Esophagus squamous epithelium (tissue), 4 donors: Measurements from ENCODE around the gene ZNF333.

Experiments used
- POLR2A ChIP-seq, 4 donors: fragments of 450-650 bp; IDR thresholded peaks; one replicate each; pipeline ENCODE4 v1.6.1; 2017; ENCODE audit warnings: antibody characterized with exemption in 4 of 4, mild to moderate bottlenecking in 4 of 4, moderate library complexity in 3 of 4
- TF ChIP-seq, protein P1 (sequence below), 6 experiments: fragments of 450-650 bp in 4 of 6; fragments of 200-600 bp in 2 of 6; sonication (generic) in 2 of 6; IDR thresholded peaks; one replicate each; pipeline ENCODE4 v1.5.1; 2016 to 2019; ENCODE audit warnings: antibody characterized with exemption in 6 of 6, mild to moderate bottlenecking in 4 of 6, moderate library complexity in 4 of 6

DNA sequence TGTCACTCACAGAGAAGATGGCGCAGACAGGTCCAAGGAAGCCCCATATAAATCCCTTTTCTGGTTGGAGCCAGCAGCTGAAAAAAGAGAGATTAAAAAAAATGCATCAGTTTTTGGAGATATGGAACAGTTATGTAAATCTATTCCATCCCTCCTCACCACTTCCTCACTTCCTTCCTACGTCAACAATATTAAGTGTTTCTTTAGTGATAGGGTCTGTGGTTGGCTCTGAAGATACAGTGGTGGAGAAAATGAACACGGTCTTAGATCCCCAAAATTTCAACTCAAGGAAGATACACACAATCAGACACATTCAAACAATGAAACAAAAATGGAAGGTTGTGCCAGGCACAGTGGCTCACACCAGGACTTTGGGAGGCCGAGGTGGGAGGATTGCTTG, 57.0 kb downstream of the ZNF333 start:
- TF ChIP-seq, protein P1, sequence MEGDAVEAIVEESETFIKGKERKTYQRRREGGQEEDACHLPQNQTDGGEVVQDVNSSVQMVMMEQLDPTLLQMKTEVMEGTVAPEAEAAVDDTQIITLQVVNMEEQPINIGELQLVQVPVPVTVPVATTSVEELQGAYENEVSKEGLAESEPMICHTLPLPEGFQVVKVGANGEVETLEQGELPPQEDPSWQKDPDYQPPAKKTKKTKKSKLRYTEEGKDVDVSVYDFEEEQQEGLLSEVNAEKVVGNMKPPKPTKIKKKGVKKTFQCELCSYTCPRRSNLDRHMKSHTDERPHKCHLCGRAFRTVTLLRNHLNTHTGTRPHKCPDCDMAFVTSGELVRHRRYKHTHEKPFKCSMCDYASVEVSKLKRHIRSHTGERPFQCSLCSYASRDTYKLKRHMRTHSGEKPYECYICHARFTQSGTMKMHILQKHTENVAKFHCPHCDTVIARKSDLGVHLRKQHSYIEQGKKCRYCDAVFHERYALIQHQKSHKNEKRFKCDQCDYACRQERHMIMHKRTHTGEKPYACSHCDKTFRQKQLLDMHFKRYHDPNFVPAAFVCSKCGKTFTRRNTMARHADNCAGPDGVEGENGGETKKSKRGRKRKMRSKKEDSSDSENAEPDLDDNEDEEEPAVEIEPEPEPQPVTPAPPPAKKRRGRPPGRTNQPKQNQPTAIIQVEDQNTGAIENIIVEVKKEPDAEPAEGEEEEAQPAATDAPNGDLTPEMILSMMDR (IDR thresholded peaks at IDR 0.05): no peak
- TF ChIP-seq POLR2A (IDR thresholded peaks at IDR 0.05): no peak
